K562 (cell line): ENCODE results near the gene CDKL5. TPM values are rescaled to one million over a fixed set of nuclear protein-coding genes. Genes with fewer than 3 reads are reported as not detected.

Source experiments
- ATAC-seq: fragments of 200-7000 bp; cut with Tn5 transposase; 3 replicates; pipeline ENCODE4 v1.9.1; 2020; ENCODE audit warnings: moderate library complexity
- BruUV-seq: library from RNA; stranded (reverse); fragments of 400-500 nt; replicated peaks from 2 replicates; lab custom pipeline; 2021; lab: Mats Ljungman, UMichigan
- CTCF ChIA-PET: fragments of 300-600 bp; formaldehyde crosslinking; extraction: SDS; loops from one replicate; lab custom pipeline; 2021; ENCODE audit warnings: low intra/inter-chr PET ratio; lab: Yijun Ruan, JAX
- POLR2A ChIA-PET: fragments of 300-600, 350-650 bp; sonication (Branson Sonifier 250); formaldehyde crosslinking; extraction: SDS; loops from one replicate; lab custom pipeline; 2021; ENCODE audit warnings: antibody characterized with exemption, inconsistent platforms; lab: Yijun Ruan, JAX
- DNase-seq, 4 experiments: peaks; one replicate each; pipeline versions ENCODE4 v3.0.0 to v3.0.0-alpha.2; 2011 to 2018; ENCODE audit warnings: low spot score in 3 of 4, mixed read lengths in 3 of 4; ENCODE audit errors: extremely low read depth in 1 of 4
- FAIRE-seq: peaks from 2 replicates; lab custom pipeline; 2011; peaks lifted over from hg19 to GRCh38; lab: Jason Lieb, UNC
- H2AFZ ChIP-seq: 2 replicates; pipeline ENCODE4 v1.6.0; 2011; ENCODE audit warnings: low read depth, low read length, control low read depth, inconsistent platforms
- H3K27ac ChIP-seq: fragments of 200-600 bp; 3 replicates; pipeline ENCODE4 v1.8.0; 2011; ENCODE audit warnings: low read depth, mild to moderate bottlenecking, control low read depth, inconsistent platforms, low read length, moderate library complexity, mixed read lengths; ENCODE audit errors: extremely low read depth
- H3K27me3 ChIP-seq, 2 experiments: fragments of 300-600 bp in 1 of 2; 2 replicates in 1 of 2; 3 replicates in 1 of 2; pipeline versions ENCODE4 v1.6.0 to v1.8.0; 2011; ENCODE audit warnings: inconsistent platforms in 2 of 2, low read length in 2 of 2, mild to moderate bottlenecking in 1 of 2, mixed read lengths in 1 of 2, moderate library complexity in 1 of 2; ENCODE audit not compliant: control insufficient read depth in 2 of 2, insufficient read depth in 2 of 2
- H3K36me3 ChIP-seq: fragments of 300-600 bp; 3 replicates; pipeline ENCODE4 v1.8.0; 2011; ENCODE audit warnings: mild to moderate bottlenecking, low read length, inconsistent platforms; ENCODE audit not compliant: control insufficient read depth, insufficient read depth
- H3K4me1 ChIP-seq, 2 experiments: fragments of 200-600 bp in 1 of 2; replicated peaks in 1 of 2; 2 replicates in 1 of 2; 3 replicates in 1 of 2; pipeline versions ENCODE4 v1.5.1 to v1.8.0; 2011; ENCODE audit warnings: inconsistent platforms in 2 of 2, low read length in 2 of 2, mild to moderate bottlenecking in 1 of 2, mixed read lengths in 1 of 2, moderate library complexity in 1 of 2; ENCODE audit not compliant: control insufficient read depth in 2 of 2, insufficient read depth in 2 of 2
- H3K4me2 ChIP-seq: 2 replicates; pipeline ENCODE4 v1.6.1; 2011; ENCODE audit warnings: low read length, control low read depth, inconsistent platforms, mixed read lengths; ENCODE audit not compliant: insufficient read depth
- H3K4me3 ChIP-seq: fragments of 200-600 bp; sonication (generic), shearing (Covaris generic); 2 replicates; pipeline ENCODE4 v1.5.1; 2016; ENCODE audit warnings: control low read depth, inconsistent platforms
- H3K79me2 ChIP-seq: fragments of 200-600 bp; 3 replicates; pipeline ENCODE4 v1.8.0; 2011; ENCODE audit warnings: low read length, inconsistent platforms; ENCODE audit not compliant: control insufficient read depth, insufficient read depth
- H3K9ac ChIP-seq, 2 experiments: 2 replicates each; pipeline versions ENCODE4 v1.6.0 to v1.6.1; 2011; ENCODE audit warnings: low read depth in 2 of 2, low read length in 2 of 2, control low read depth in 1 of 2, inconsistent platforms in 1 of 2, mild to moderate bottlenecking in 1 of 2, mixed read lengths in 1 of 2; ENCODE audit not compliant: insufficient read depth in 1 of 2
- H3K9me1 ChIP-seq: one replicate; pipeline ENCODE4 v1.6.0; 2011; ENCODE audit warnings: inconsistent platforms, mild to moderate bottlenecking, low read length, moderate library complexity; ENCODE audit not compliant: control insufficient read depth, insufficient read depth
- H3K9me3 ChIP-seq: replicated peaks from 2 replicates; pipeline ENCODE4 v1.5.1; 2011; ENCODE audit warnings: low read depth, low read length, inconsistent platforms; ENCODE audit not compliant: control insufficient read depth, insufficient read depth
- H4K20me1 ChIP-seq: replicated peaks from 2 replicates; pipeline ENCODE4 v1.6.1; 2011; ENCODE audit warnings: low read length, inconsistent platforms, mixed read lengths; ENCODE audit not compliant: control insufficient read depth, insufficient read depth
- ARID2 ChIP-seq: fragments of 450-650 bp; IDR thresholded peaks from 2 replicates; pipeline ENCODE4 v1.6.1; 2017; ENCODE audit warnings: antibody characterized with exemption, mild to moderate bottlenecking
- CBX1 ChIP-seq: sonication (generic); IDR thresholded peaks from 2 replicates; pipeline ENCODE4 v1.6.1; 2016; ENCODE audit warnings: antibody characterized with exemption, low read depth, mild to moderate bottlenecking
- ETV5 ChIP-seq: sonication (generic); formaldehyde crosslinking; IDR thresholded peaks from 2 replicates; pipeline ENCODE4 v1.4.0; 2020; ENCODE audit warnings: low read depth, mild to moderate bottlenecking, missing genetic modification reagents
- NBN ChIP-seq: fragments of 450-650 bp; IDR thresholded peaks from 2 replicates; pipeline ENCODE4 v1.6.1; 2016; ENCODE audit warnings: low read depth, mild to moderate bottlenecking
- PML ChIP-seq: IDR thresholded peaks from 2 replicates; pipeline ENCODE4 v1.6.1; 2012; ENCODE audit warnings: low read length, inconsistent platforms
- ZKSCAN8 ChIP-seq: fragments of 200-800 bp; sonication (Bioruptor generic); IDR thresholded peaks from 2 replicates; pipeline ENCODE4 v1.6.1; 2016; ENCODE audit warnings: missing genetic modification characterization, missing compliant biosample characterization
- ZNF24 ChIP-seq: fragments of 450-650 bp; IDR thresholded peaks from 2 replicates; pipeline ENCODE4 v1.6.1; 2016
- ZNF408 ChIP-seq: fragments of 250-450 bp; sonication (Bioruptor Pico); IDR thresholded peaks from 2 replicates; pipeline ENCODE4 v1.4.0; 2020; ENCODE audit warnings: low read depth, mild to moderate bottlenecking, moderate library complexity
- WGBS: fragments of 100-300 bp; shearing (Covaris generic); methylation state at CpG from one replicate; pipeline ENCODE4 v1.1.6; 2016; ENCODE audit warnings: low coverage, mixed read lengths; ENCODE audit not compliant: insufficient coverage; ENCODE audit errors: missing lambda C conversion rate; 5-methylcytosine and 5-hydroxymethylcytosine counted together
- in situ Hi-C: fragments of 300-500 bp; cut with MboI; formaldehyde crosslinking; loops from 4 replicates; pipeline ENCODE4 v1.15.0; 2018; ENCODE audit warnings: inconsistent platforms, mixed read lengths
- intact Hi-C: fragments of 100-400 bp; cut with micrococcal nuclease; formaldehyde crosslinking; loops from 2 replicates; pipeline ENCODE4 v1.14.2; 2022
- polyA plus RNA-seq, 8 experiments: library from polyadenylated mRNA; depleted of rRNA in 4 of 8; stranded (reverse) in 5 of 8; unstranded in 3 of 8; fragments of >200 nt; fragmentation: Nextera tagmentation in 2 of 8; fragmentation: Illumina TruSeq in 1 of 8; extraction: Ambion mirVana in 2 of 8; extraction: Trizol in 1 of 8; gene quantifications; 2 replicates each; pipeline versions ENCODE4 v1.2.1 to v1.2.3, GENCODE V29; 2011 to 2014; ENCODE audit warnings: inconsistent platforms in 1 of 8, missing spikeins in 1 of 8
- total RNA-seq, 7 experiments: library from RNA; depleted of rRNA in 6 of 7; stranded (reverse); fragments of >200 nt in 6 of 7; fragmentation: Illumina TruSeq in 2 of 7; extraction: Trizol in 2 of 7; gene quantifications; 2 replicates each; pipeline versions ENCODE4 v1.2.1 to v1.2.3, GENCODE V29; 2011 to 2021; ENCODE audit warnings: low replicate concordance in 1 of 7
- TF ChIP-seq, protein P1 (sequence below): fragments of 450-650 bp; formaldehyde crosslinking; IDR thresholded peaks from 2 replicates; pipeline ENCODE4 v1.4.0; 2020; ENCODE audit warnings: mild to moderate bottlenecking, moderate library complexity
- TF ChIP-seq, protein P2 (sequence below): fragments of 250-450 bp; sonication (Bioruptor Pico); IDR thresholded peaks from 2 replicates; pipeline ENCODE4 v1.8.0; 2021; ENCODE audit warnings: moderate library complexity, mild to moderate bottlenecking, inconsistent platforms

CDKL5 gene
- total and polyA plus RNA-seq, 9 of the 15 experiments (the other 6 are each of a cell fraction or from before 2014, with no cell fraction given), result under 0.01 to 0.21 (median 0.04) TPM

DNA sequence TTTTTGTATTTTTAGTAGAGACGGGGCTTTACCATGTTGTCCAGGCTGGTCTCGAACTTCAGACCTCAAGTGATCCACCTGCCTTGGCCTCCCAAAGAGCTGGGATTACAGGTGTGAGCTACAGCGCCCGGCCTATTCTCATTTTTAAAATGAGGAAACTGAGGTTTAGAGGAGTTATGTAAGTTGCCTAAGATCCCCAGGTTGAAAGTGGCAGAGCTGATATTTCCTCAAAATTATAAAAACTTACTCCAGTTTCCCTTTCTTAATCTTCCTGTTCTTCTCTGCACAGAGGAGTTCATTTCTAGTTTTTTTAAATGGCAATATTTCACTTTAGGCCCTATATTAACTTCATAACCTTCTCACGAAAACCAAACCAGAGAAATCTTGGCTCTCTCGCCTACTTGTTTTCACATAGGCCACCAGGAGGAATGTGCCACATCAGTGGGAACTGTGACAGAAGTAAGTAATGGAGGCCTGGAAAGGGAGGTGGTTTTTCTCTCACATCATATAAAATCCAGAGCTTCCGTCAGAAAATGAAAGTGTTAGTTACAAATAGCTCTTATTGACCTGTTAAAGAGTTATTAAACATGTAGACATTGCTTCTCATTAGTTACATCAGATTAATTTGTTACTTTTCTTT is 262.6 kb downstream of the CDKL5 start:
- intact Hi-C loops, result no loop called here
- Histone ChIP-seq H4K20me1 (no peaks in the 10 kb centered on the region), H3K4me1 (no peaks in the 10 kb centered on the region), H3K27me3 (peaks cover 0 to 19% of the 10 kb centered on the region in 2 experiments; a peak in 2 of 5 replicates), H3K27ac (no peak overlapping the region), H2AFZ (no peak overlapping the region), H3K4me2 (no peak overlapping the region), H3K9me1 (no peaks in the 10 kb centered on the region), H3K9me3 (no peaks in the 10 kb centered on the region), H3K9ac (no peak overlapping the region), H3K4me3 (no peak overlapping the region), H3K36me3 (no peaks in the 10 kb centered on the region)
- no TSS peak for BruUV-seq
- FAIRE-seq, result no peak
- no peak for DNase-seq
- 7% methylated on average over 5 of the region's 7 CpGs for WGBS
- ChIA-PET POLR2A (no interaction called here), CTCF (no interaction called here)
- no peak for ATAC-seq
- TF ChIP-seq, protein P1, sequence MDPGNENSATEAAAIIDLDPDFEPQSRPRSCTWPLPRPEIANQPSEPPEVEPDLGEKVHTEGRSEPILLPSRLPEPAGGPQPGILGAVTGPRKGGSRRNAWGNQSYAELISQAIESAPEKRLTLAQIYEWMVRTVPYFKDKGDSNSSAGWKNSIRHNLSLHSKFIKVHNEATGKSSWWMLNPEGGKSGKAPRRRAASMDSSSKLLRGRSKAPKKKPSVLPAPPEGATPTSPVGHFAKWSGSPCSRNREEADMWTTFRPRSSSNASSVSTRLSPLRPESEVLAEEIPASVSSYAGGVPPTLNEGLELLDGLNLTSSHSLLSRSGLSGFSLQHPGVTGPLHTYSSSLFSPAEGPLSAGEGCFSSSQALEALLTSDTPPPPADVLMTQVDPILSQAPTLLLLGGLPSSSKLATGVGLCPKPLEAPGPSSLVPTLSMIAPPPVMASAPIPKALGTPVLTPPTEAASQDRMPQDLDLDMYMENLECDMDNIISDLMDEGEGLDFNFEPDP (CRISPR knock-in tag), result no peak
- TF ChIP-seq PML, result no peak
- TF ChIP-seq ETV5 (CRISPR knock-in tag), result no peak
- TF ChIP-seq ZKSCAN8 (CRISPR knock-in tag), result no peak
- no peak for TF ChIP-seq NBN
- no peak for TF ChIP-seq ZNF24
- TF ChIP-seq CBX1, result no peak
- TF ChIP-seq, protein P2, sequence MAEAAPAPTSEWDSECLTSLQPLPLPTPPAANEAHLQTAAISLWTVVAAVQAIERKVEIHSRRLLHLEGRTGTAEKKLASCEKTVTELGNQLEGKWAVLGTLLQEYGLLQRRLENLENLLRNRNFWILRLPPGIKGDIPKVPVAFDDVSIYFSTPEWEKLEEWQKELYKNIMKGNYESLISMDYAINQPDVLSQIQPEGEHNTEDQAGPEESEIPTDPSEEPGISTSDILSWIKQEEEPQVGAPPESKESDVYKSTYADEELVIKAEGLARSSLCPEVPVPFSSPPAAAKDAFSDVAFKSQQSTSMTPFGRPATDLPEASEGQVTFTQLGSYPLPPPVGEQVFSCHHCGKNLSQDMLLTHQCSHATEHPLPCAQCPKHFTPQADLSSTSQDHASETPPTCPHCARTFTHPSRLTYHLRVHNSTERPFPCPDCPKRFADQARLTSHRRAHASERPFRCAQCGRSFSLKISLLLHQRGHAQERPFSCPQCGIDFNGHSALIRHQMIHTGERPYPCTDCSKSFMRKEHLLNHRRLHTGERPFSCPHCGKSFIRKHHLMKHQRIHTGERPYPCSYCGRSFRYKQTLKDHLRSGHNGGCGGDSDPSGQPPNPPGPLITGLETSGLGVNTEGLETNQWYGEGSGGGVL (CRISPR knock-in tag), result no peak
- TF ChIP-seq ZNF408 (CRISPR knock-in tag), result no peak
- TF ChIP-seq ARID2, result no peak
- TF ChIP-seq, all 486 proteins: peak for 0
- in situ Hi-C loops, result no loop called here
- H3K79me2 ChIP-seq, result no peaks in the 10 kb centered on the region
